ENCODE measurements around the gene MYOG.
A peak's percentile ranks its signal among the peaks of the same experiment; 100 is the strongest.

The MYOG gene

GRCh38 chr1:203085528-203086406 is at the start of gene MYOG:
Gene MYOG (minus strand): TSS chr1:203086012. CDS start chr1:203085961, 51 bp downstream.
- no peaks in the 10 kb centered on the region for H3K9me3 Mint-ChIP-seq
- H3K27me3 Mint-ChIP-seq (ENCODE audit: low read depth, poor library complexity), result peaks cover 15% of the 10 kb centered on the region
- no peak for TF ChIP-seq CTCF (IDR thresholded peaks at IDR 0.05)
- H3K27ac Mint-ChIP-seq, result peak within 1 kb of the TSS; percentile 52
- H3K4me1 Mint-ChIP-seq, result peaks cover 74% of the 10 kb centered on the region
- no peaks in the 10 kb centered on the region for H3K36me3 Mint-ChIP-seq (ENCODE audit: low read depth)
- no peak for DNase-seq
- H3K4me3 Mint-ChIP-seq, result peak within 1 kb of the TSS; percentile 12

- Mint-ChIP-seq H3K4me1 (peaks cover 8% of the 10 kb centered on the region), H3K9me3 (no peaks in the 10 kb centered on the region), H3K27ac (no peak overlapping the region), H3K36me3 (ENCODE audit: low read depth) (no peaks in the 10 kb centered on the region), H3K4me3 (no peak overlapping the region), H3K27me3 (ENCODE audit: low read depth, poor library complexity) (peaks cover 21% of the 10 kb centered on the region)
- TF ChIP-seq CTCF (IDR thresholded peaks at IDR 0.05), result no peak
- no peak for DNase-seq
These were observed 48.3 kb upstream of the MYOG start for GRCh38 chr1:203133970-203134725.

- no peak for DNase-seq
- TF ChIP-seq CTCF (IDR thresholded peaks at IDR 0.05), result no peak
- Mint-ChIP-seq H3K27ac (no peak overlapping the region), H3K9me3 (no peaks in the 10 kb centered on the region), H3K36me3 (ENCODE audit: low read depth) (no peaks in the 10 kb centered on the region), H3K27me3 (ENCODE audit: low read depth, poor library complexity) (peaks cover 46% of the 10 kb centered on the region), H3K4me1 (peaks cover 21% of the 10 kb centered on the region), H3K4me3 (no peak overlapping the region)
These were observed 45.9 kb upstream of the MYOG start for GRCh38 chr1:203131548-203132200.

GRCh38 chr1:203130358-203130985 is 44.7 kb upstream of the MYOG start:
- peaks cover 50% of the 10 kb centered on the region for H3K27me3 Mint-ChIP-seq (ENCODE audit: low read depth, poor library complexity)
- no peak overlapping the region for H3K27ac Mint-ChIP-seq
- no peak for DNase-seq

More at GRCh38 chr1:203130358-203130985, 44.7 kb upstream of the MYOG start:
- no peak for TF ChIP-seq CTCF (IDR thresholded peaks at IDR 0.05)
- Mint-ChIP-seq H3K4me1 (peaks cover 32% of the 10 kb centered on the region), H3K4me3 (no peak overlapping the region), H3K9me3 (no peaks in the 10 kb centered on the region), H3K36me3 (ENCODE audit: low read depth) (no peaks in the 10 kb centered on the region)

Measured in nephron progenitor cell (in vitro differentiated cells).